Activated CD4-positive, alpha-beta T cell treated with anti-CD3 and anti-CD28 coated beads, Interleukin-2, amount 10 ng/mL, durations not matched to agents 7 days and 5 days (primary cell): ENCODE data around the gene ITGB4. TPM values are rescaled to one million over a fixed set of nuclear protein-coding genes. Genes with fewer than 3 reads are reported as not detected.
A peak's percentile ranks its signal among the peaks of the same experiment; 100 is the strongest.

Source experiments
- CTCF ChIA-PET: fragments of 350-600 bp; sonication (Branson Sonifier 250); formaldehyde crosslinking; loops from one replicate; lab custom pipeline; 2021; ENCODE audit warnings: antibody characterized with exemption; lab: Charles Lee
- POLR2A ChIA-PET: fragments of 350-600 bp; sonication (Branson Sonifier 250); formaldehyde crosslinking; loops from one replicate; lab custom pipeline; 2021; ENCODE audit warnings: antibody characterized with exemption; lab: Charles Lee
- DNase-seq: peaks from one replicate; pipeline ENCODE4 v3.0.0-alpha.2; 2020
- H3K27ac Mint-ChIP-seq: one replicate; pipeline ENCODE4 v1.8.0; 2021; ENCODE audit warnings: mild to moderate bottlenecking, moderate library complexity, mixed read lengths
- H3K27me3 Mint-ChIP-seq: one replicate; pipeline ENCODE4 v1.8.0; 2021; ENCODE audit warnings: mixed read lengths
- H3K36me3 Mint-ChIP-seq: one replicate; pipeline ENCODE4 v1.8.0; 2021; ENCODE audit warnings: low read depth, mixed read lengths
- H3K4me1 Mint-ChIP-seq: one replicate; pipeline ENCODE4 v1.8.0; 2021; ENCODE audit warnings: mixed read lengths
- H3K4me3 Mint-ChIP-seq: one replicate; pipeline ENCODE4 v1.8.0; 2021; ENCODE audit warnings: mild to moderate bottlenecking, moderate library complexity, mixed read lengths
- H3K9me3 Mint-ChIP-seq: one replicate; pipeline ENCODE4 v1.8.0; 2021; ENCODE audit warnings: mixed read lengths
- total RNA-seq, 2 experiments: library from RNA; stranded (reverse); gene quantifications; one replicate each; pipeline ENCODE4 v1.2.3, GENCODE V29; 2021

The ITGB4 gene
- total RNA-seq, 2 experiments from 2014 or later: 0.55 to 0.96 TPM

DNA sequence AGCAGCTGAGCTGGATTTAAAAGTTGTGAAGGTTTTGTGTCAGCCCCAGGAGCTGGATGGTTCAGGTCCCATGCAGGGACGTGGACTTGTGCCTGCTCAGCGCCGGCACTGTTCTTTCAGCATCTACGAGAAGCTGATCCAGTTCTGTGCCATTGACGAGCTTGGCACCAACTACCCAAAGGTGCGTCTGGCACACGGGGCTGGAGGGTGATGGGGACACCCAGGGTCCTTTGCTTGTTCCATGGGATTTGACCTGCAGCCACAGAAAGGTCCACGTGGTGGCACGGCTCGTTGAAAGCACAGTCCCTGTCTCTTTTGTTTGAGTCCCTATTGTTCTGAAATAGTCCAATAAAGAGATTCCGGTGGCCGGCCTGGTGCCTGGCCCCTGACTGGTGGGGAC is 18.1 kb upstream of the ITGB4 start:
- H3K27ac Mint-ChIP-seq: no peak overlapping the region
- no peaks in the 10 kb centered on the region for H3K9me3 Mint-ChIP-seq
- no peaks in the 10 kb centered on the region for H3K4me1 Mint-ChIP-seq
- H3K4me3 Mint-ChIP-seq: no peak overlapping the region
- ChIA-PET CTCF (interaction anchor here (0.5 to 2.7 kb wide), 5 partner anchors 15 to 395 kb away, joined by 3 to 9 read pairs (median 4); no protein-coding TSS in a partner anchor), POLR2A (no interaction called here)
- H3K36me3 Mint-ChIP-seq: peaks cover 39% of the 10 kb centered on the region
- DNase-seq: no peak
- no peaks in the 10 kb centered on the region for H3K27me3 Mint-ChIP-seq

DNA sequence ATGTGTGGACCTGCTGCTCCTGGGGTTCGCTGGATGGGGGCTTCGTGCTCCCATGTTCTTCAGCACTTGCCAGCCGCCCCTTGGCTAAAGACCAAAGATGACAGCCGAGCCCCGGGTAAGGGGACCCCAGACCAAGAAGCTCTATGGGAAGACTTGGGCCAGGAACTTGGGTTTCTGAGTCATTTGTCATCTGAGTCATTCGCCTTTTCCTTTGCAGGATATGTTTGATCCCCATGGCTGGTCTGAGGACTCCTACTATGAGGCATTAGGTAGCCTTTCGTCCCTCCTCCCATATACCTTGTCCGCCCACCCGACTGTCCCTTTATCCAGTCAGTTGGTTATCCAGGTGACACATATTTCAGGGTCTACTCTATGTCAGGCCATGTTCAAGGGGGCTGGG is 17.7 kb upstream of the ITGB4 start:
- POLR2A ChIA-PET: no interaction called here
- peaks cover 43% of the 10 kb centered on the region for H3K36me3 Mint-ChIP-seq

DNA sequence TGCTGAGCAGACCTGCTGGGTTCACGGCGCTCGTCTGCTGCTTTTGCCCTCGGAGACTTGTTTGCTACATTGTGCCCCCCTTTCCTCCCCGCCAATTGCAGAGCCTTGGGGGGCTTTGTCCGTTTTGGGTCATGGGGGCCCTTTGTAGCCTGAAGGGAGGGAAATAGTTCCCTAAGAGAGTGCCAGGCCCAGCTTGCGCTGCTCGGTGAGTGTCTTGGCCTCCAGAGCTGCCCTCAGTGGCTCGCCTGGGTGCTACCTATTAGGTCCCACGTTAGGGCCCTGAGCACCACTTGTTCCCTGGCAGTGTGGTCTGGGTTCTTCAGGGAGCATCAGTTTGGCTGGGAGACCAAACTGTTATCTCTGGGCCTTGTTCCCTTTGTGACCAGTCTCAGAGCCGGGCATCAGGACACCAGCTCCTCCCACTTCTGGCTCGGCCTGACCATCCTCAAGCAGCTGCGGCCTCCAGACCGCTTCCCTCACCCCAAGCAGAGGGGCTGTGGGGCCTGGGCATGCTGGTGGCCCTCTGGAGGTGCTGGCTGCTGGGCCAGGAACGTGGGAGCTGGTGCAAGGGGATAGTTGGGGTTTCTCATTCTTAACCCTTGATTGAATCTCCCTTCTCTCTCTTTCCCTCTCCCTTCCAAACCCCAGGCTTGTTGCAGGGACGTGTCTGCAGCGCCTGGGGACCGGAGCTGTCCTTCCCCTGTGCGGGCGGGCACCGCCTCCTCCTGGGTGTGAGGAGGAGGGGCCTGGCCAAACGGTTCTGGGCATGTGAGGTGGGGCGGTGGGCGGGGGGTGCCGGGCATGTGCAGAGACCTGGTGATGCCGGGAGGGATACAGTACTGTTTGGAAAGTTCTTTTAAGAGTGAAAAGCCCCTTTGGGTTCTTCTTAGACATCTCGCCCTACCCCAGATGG is 16.0 kb upstream of the ITGB4 start:
- Mint-ChIP-seq H3K4me3 (no peak overlapping the region), H3K27me3 (no peaks in the 10 kb centered on the region), H3K36me3 (peaks cover 42% of the 10 kb centered on the region), H3K27ac (no peak overlapping the region), H3K4me1 (no peaks in the 10 kb centered on the region), H3K9me3 (no peaks in the 10 kb centered on the region)
- ChIA-PET CTCF (interaction anchor here (0.5 to 1.1 kb wide), 6 partner anchors 13 to 45 kb away, joined by 3 to 4 read pairs (median 3); no protein-coding TSS in a partner anchor), POLR2A (no interaction called here)
- no peak for DNase-seq

More for the DNA sequence above, 17.7 kb upstream of the ITGB4 start:
- CTCF ChIA-PET: interaction anchor here (0.5 to 2.7 kb wide), 5 partner anchors 10 to 395 kb away, joined by 3 to 9 read pairs (median 4); no protein-coding TSS in a partner anchor
- Mint-ChIP-seq H3K4me3 (no peak overlapping the region), H3K27me3 (no peaks in the 10 kb centered on the region), H3K27ac (no peak overlapping the region), H3K9me3 (no peaks in the 10 kb centered on the region), H3K4me1 (no peaks in the 10 kb centered on the region)
- no peak for DNase-seq

DNA sequence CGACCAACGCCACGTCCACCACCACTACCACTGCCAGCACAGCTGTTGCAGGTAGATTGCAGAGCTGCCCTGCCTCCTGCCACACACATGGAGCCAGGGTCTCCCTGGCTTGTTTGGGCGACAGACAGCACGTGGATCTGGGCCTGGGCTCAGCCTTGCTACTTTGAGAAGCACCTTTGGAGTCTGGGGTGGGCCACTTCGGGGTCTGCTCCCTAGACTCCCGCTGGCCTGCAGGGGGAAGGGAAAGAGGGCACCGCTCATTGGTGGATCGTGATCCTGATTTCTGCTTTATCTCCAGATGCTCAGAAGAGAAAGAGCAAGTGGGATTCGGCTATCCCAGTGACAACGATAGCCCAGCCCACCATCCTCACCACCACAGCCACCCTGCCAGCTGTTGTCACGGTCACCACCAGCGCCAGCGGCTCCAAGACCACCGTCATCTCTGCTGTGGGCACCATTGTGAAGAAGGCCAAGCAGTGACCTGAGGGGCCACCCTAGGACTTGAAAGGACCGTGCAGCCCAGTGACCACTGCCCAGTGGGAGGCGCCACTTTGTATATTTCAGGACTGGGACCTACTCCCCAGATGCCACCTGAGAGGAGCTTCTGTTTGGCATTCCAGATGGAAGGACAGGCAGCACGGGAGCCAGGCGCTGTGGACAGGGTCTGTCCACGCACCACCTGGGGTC is 15.1 kb upstream of the ITGB4 start:
- ChIA-PET POLR2A (no interaction called here), CTCF (interaction anchor here (0.5 to 1.2 kb wide), 8 partner anchors 11 to 175 kb away, joined by 3 to 4 read pairs (median 3); no protein-coding TSS in a partner anchor)
- H3K4me3 Mint-ChIP-seq: no peak overlapping the region
- H3K36me3 Mint-ChIP-seq: peaks cover 32% of the 10 kb centered on the region
- no peaks in the 10 kb centered on the region for H3K27me3 Mint-ChIP-seq
- no peak overlapping the region for H3K27ac Mint-ChIP-seq
- DNase-seq: no peak
- no peaks in the 10 kb centered on the region for H3K4me1 Mint-ChIP-seq
- no peaks in the 10 kb centered on the region for H3K9me3 Mint-ChIP-seq

DNA sequence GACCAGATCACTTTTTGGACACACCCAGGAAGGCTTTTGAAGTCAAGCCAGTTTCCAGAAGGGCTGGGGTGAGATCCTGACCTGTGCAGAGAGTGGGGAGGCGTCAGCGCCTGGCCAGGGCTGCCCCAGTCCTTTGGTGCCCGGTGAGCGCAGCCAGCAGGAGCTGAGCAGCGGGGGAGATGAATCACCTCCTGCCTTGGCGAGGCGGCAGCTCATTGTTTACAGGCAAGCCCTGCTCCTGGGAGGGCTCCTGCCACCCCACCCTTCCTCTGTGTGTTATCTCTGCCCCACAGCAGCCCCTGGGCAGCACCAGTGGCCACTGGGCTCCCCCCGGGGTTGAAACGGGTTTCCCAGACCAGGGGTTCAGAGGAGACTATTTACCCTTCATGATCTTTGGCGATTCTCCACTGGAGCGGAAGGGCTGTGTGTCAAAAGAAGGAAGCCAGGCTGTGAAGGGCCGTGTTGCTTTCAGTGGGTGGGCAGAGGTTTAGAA is 14.1 kb upstream of the ITGB4 start:
- ChIA-PET CTCF (interaction anchor here (0.6 to 1.2 kb wide), 3 partner anchors 12 to 32 kb away, joined by 3 to 4 read pairs (median 3); no protein-coding TSS in a partner anchor), POLR2A (no interaction called here)
- Mint-ChIP-seq H3K27ac (no peak overlapping the region), H3K9me3 (no peaks in the 10 kb centered on the region), H3K4me1 (no peaks in the 10 kb centered on the region), H3K27me3 (peaks cover 2% of the 10 kb centered on the region), H3K36me3 (peaks cover 27% of the 10 kb centered on the region), H3K4me3 (no peak overlapping the region)
- no peak for DNase-seq

DNA sequence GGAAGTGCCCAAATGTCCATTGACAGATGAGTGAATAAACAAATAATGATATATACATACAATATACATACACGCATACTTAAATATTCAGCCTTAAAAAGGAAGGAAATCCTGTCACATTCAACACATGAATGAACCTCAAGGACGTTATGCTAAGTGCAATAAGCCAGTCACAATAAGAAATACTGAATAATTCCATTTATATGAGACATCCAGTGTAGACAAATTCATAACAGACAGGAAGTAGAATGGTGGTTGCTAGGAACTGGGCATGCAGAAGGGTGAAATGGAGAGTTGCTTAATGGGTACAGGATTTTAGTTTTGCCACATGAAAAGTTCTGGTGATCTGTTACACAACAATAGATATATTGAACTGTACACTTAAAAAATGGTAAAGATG is 8.8 kb upstream of the ITGB4 start:
- peaks cover 7% of the 10 kb centered on the region for H3K27me3 Mint-ChIP-seq
- POLR2A ChIA-PET: no interaction called here
- H3K9me3 Mint-ChIP-seq: no peaks in the 10 kb centered on the region
- H3K27ac Mint-ChIP-seq: no peak overlapping the region
- peaks cover 11% of the 10 kb centered on the region for H3K36me3 Mint-ChIP-seq
- DNase-seq: no peak
- CTCF ChIA-PET: interaction anchor here (0.6 to 0.9 kb wide), 3 partner anchors 12 to 79 kb away, joined by 3 read pairs; partner anchors contain the start of gene SMIM5
- H3K4me3 Mint-ChIP-seq: no peak overlapping the region
- H3K4me1 Mint-ChIP-seq: no peaks in the 10 kb centered on the region

DNA sequence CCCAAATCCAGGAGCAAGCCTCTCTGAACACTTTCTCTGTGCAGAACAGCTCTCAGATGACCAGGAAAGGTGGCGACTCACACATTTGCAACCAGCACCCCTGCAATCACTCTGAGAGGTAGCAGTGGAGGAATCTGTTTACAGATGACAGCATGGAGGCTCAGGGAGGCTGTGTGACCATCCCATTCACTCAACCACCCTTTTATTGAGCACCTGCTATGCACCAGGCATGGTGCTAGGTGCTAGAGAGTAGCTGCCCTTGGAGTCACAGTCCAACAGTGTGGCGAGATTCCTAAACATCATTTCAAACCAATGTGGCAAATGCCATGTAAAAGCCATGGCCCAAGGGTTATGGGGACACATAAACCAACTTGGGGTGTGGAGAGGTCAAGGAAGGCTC is 1.5 kb upstream of the ITGB4 start:
- peaks cover 20% of the 10 kb centered on the region for H3K27me3 Mint-ChIP-seq
- H3K4me3 Mint-ChIP-seq: no peak overlapping the region
- peaks cover 4% of the 10 kb centered on the region for H3K4me1 Mint-ChIP-seq
- no peak for DNase-seq
- CTCF ChIA-PET: interaction anchor here (1.1 to 2.3 kb wide), 6 partner anchors 12 to 87 kb away, joined by 3 to 9 read pairs (median 6); partner anchors contain the start of gene SMIM5
- POLR2A ChIA-PET: interaction anchor here (0.6 kb wide), 1 partner anchor 268 kb away, joined by 5 read pairs; no protein-coding TSS in a partner anchor
- no peak overlapping the region for H3K27ac Mint-ChIP-seq
- no peaks in the 10 kb centered on the region for H3K9me3 Mint-ChIP-seq
- H3K36me3 Mint-ChIP-seq: no peaks in the 10 kb centered on the region

DNA sequence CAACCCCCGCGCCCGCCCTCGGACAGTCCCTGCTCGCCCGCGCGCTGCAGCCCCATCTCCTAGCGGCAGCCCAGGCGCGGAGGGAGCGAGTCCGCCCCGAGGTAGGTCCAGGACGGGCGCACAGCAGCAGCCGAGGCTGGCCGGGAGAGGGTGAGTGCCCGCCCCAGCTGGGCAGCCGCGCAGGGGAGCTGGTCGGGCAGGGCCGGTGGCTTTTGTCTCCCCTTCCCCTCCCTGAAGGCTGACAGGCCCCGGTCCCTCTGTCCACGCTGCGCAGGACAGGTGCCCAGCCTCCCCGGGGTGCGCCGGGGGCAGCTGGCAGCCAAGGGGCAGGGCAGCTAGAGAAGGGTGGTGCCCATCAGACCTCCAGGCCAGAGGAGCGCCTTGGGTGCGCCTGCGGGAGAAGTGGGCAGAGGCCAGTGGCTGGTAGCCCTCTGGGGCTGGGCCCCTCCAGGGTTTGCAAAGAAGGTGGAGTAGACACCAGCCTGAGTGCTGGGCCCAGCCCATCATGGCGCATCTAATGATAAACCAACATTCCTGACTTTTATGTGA is 278 bp downstream of the ITGB4 start:
- Mint-ChIP-seq H3K4me3 (no peak overlapping the region), H3K36me3 (no peaks in the 10 kb centered on the region), H3K4me1 (peaks cover 4% of the 10 kb centered on the region), H3K27me3 (peaks cover 20% of the 10 kb centered on the region), H3K27ac (no peak overlapping the region), H3K9me3 (no peaks in the 10 kb centered on the region)
- ChIA-PET CTCF (interaction anchor here (1.0 to 2.2 kb wide), 4 partner anchors 10 to 88 kb away, joined by 3 to 11 read pairs (median 5); partner anchors contain the start of gene SMIM5), POLR2A (no interaction called here)
- DNase-seq: no peak

DNA sequence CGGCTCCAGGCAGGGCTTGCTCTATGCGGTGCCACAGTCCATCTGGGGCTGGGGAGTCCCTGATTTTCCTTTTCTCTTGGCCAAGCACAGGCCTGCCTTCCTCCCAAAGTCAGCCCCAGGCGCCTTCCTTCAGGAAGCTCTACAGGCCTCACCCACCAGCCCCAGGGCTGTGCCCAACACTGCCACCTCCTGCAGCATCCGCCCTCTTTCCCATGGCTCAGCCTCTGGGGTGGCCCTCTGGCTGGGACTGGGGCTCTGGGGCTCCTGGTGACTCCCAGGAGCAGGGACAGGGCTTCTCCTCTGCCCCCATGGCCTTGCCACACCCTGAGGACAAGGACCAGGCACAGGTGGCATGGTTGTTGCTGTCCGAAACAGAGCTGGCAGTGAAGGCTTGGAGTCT is 817 bp downstream of the ITGB4 start:
- Mint-ChIP-seq H3K27me3 (peaks cover 20% of the 10 kb centered on the region), H3K4me1 (peaks cover 4% of the 10 kb centered on the region), H3K27ac (no peak overlapping the region), H3K36me3 (no peaks in the 10 kb centered on the region), H3K4me3 (no peak overlapping the region), H3K9me3 (no peaks in the 10 kb centered on the region)
- ChIA-PET CTCF (interaction anchor here (1.0 to 2.2 kb wide), 4 partner anchors 9 to 89 kb away, joined by 3 to 7 read pairs (median 3); partner anchors contain the start of gene SMIM5), POLR2A (no interaction called here)
- DNase-seq: no peak

DNA sequence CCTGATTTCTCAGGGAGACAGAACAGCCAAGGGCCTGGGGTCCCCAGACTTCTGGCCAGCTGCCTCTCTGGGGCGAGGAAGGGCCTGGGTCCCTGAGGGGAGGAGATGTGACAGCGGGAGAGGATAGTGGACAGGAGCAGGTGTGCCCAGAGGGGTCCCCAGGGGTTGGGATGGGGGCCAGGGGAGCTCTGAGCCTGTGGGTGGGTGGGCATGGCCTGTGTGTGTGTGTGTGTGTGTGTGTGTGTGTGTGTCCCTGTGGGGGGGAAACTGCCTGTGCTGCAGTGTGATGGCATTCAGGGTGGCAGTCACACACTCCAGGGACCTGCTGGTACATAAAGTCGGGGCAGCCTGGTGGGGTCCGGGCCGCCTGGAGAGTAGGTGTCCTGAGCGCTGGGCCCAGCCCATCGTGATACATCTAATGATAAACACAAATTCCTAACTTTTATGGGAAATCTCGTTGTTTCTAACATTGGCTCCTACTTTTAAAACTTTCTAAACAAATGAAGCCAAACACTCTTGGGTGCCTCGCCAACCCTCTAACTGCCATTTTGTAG is 1.4 kb downstream of the ITGB4 start:
- POLR2A ChIA-PET: no interaction called here
- H3K27ac Mint-ChIP-seq: peak overlapping the region; percentile 36

DNA sequence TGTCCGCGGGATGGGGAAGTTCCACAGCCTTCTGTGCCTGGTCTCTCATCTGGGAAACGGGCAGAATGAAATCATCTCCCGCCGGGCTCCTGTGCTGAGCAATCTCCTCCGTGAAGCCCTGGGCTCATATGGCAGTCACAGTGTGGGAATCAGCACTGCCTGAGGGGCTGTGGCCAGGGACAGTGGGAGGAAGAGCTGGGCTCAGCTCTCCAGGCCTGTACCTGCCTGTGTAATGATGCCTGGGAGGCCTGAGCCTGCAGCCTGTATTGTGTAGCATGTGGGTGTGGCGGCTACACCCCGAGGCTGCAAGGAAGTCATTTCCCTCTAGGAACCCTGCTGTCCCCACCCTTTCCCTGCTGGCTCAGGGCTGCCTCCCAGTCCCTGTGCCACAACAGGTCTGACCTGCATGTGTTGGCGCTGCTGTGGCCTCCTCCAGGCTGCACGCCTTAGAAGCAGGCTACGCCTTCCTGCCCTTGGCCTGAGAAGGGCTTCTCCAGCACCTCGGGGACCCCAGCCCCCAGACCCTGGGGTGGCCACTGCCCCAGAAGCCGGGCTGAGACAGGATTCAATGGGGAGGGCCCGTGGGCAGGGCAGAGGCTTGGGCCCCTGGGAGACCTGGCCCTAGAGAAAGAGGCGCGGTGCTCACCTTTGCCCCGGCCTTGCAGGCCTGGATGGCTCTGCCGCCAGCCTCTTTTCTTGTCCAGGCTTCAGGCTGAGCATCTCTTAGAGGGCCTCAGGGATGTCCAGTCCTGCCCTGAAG is 2.1 kb downstream of the ITGB4 start:
- no peak overlapping the region for H3K4me3 Mint-ChIP-seq
- peaks cover 19% of the 10 kb centered on the region for H3K27me3 Mint-ChIP-seq
- H3K36me3 Mint-ChIP-seq: no peaks in the 10 kb centered on the region
- peaks cover 4% of the 10 kb centered on the region for H3K4me1 Mint-ChIP-seq
- H3K9me3 Mint-ChIP-seq: no peaks in the 10 kb centered on the region
- no peak overlapping the region for H3K27ac Mint-ChIP-seq
- ChIA-PET CTCF (interaction anchor here (1.5 kb wide), 1 partner anchor 15 kb away, joined by 3 read pairs; no protein-coding TSS in a partner anchor), POLR2A (no interaction called here)
- DNase-seq: no peak

More for the DNA sequence above, 1.4 kb downstream of the ITGB4 start:
- Mint-ChIP-seq H3K4me1 (peaks cover 4% of the 10 kb centered on the region), H3K27me3 (peaks cover 19% of the 10 kb centered on the region), H3K4me3 (no peak overlapping the region), H3K36me3 (no peaks in the 10 kb centered on the region), H3K9me3 (no peaks in the 10 kb centered on the region)
- CTCF ChIA-PET: interaction anchor here (1.0 to 1.5 kb wide), 2 partner anchors 15 to 31 kb away, joined by 3 read pairs; no protein-coding TSS in a partner anchor
- DNase-seq: no peak
